Memory B cell (primary cell): ENCODE results near the gene EXT2.

Source experiments
- ATAC-seq: fragments of 150-1000 bp; cut with Tn5 transposase; 2 replicates; pipeline ENCODE4 v1.10.0; 2021; ENCODE audit warnings: low read depth, mild to moderate bottlenecking, moderate library complexity
- DNase-seq, 2 donors: peaks; one replicate each; pipeline ENCODE4 v3.0.0; 2022; ENCODE audit warnings: low spot score in 2 of 2
- H3K27ac Mint-ChIP-seq: one replicate; pipeline ENCODE4 v1.8.0; 2022; ENCODE audit warnings: mild to moderate bottlenecking, moderate library complexity, mixed read lengths
- H3K27me3 Mint-ChIP-seq: one replicate; pipeline ENCODE4 v1.8.0; 2022; ENCODE audit warnings: mixed read lengths
- H3K36me3 Mint-ChIP-seq: one replicate; pipeline ENCODE4 v1.8.0; 2022; ENCODE audit warnings: mild to moderate bottlenecking, mixed read lengths
- H3K4me1 Mint-ChIP-seq: one replicate; pipeline ENCODE4 v1.8.0; 2022; ENCODE audit warnings: mixed read lengths
- H3K4me3 Mint-ChIP-seq: one replicate; pipeline ENCODE4 v1.8.0; 2022; ENCODE audit warnings: mild to moderate bottlenecking, moderate library complexity, mixed read lengths
- H3K9me3 Mint-ChIP-seq: one replicate; pipeline ENCODE4 v1.8.0; 2022; ENCODE audit warnings: mixed read lengths

The EXT2 gene

DNA sequence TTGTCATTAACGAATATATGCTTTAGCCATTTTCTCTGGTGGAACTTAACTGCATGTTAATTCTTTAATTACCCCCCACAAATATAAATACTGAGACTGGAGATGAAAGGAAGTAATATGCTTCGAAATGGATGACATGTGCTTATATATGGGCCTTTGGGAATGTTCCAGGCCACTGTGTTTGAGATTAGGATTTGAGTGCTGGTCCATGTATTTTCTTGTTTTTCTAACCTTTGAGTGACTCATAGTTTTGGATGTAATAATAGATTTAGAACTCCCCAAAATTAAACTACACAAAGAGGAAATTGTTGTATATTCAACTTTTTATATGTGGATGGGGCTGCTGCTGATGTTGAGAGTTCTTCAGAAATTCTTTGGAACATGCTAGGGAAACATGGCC, 54.2 kb downstream of the EXT2 start:
- no peak for ATAC-seq
- Mint-ChIP-seq H3K9me3 (peaks cover 1% of the 10 kb centered on the region), H3K4me3 (no peak overlapping the region), H3K27me3 (no peaks in the 10 kb centered on the region), H3K4me1 (no peaks in the 10 kb centered on the region), H3K27ac (no peak overlapping the region), H3K36me3 (peaks cover 49% of the 10 kb centered on the region)
- DNase-seq = no peak

DNA sequence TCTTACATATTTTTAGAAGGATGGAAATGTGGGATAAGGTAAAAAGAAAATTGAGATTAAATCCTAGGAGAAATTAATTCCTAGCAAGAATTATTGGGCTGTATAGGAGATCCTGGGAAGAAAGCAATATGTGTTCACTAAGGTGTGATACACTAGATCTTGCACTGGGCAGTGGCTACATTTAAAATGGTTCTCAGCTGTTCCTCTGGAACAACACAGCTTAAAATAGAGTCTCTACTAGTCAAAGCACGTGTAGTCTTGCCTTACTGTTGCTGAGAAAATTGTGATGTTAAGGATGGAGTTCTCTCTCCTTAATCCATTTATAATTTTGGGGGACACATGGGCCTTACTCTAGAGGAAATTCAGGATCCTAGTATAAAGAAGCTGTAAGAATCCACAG, 54.9 kb downstream of the EXT2 start:
- DNase-seq (no peak), ATAC-seq (no peak)
- Mint-ChIP-seq H3K4me1 (no peaks in the 10 kb centered on the region), H3K27ac (no peak overlapping the region), H3K4me3 (no peak overlapping the region), H3K36me3 (peaks cover 51% of the 10 kb centered on the region), H3K9me3 (peaks cover 1% of the 10 kb centered on the region), H3K27me3 (no peaks in the 10 kb centered on the region)

- H3K4me3 Mint-ChIP-seq = no peak overlapping the region
- ATAC-seq = no peak
- peaks cover 1% of the 10 kb centered on the region for H3K9me3 Mint-ChIP-seq
- H3K36me3 Mint-ChIP-seq = peaks cover 38% of the 10 kb centered on the region
- no peaks in the 10 kb centered on the region for H3K27me3 Mint-ChIP-seq
- no peak overlapping the region for H3K27ac Mint-ChIP-seq
- DNase-seq = no peak
- peaks cover 11% of the 10 kb centered on the region for H3K4me1 Mint-ChIP-seq
Observed at GRCh38 chr11:44157019-44157418, 61.5 kb downstream of the EXT2 start.

DNA sequence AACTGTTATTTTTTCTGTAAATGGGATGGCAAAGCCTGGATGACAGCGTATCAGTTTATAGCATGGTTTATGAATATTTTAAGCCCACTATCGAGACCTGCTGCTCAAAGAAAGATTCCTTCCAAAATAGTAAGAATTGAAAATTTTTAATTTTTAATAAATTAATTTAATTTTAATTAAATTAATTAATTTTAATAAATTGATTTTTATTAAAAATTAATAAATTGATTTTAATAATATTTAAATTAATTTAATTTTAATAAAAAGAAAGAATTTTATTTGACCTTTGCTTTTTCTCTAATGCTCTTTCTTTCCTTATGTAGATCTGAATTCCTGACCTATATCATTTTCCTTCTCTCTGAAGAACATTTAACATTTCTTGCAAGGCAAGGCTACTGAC, 62.9 kb downstream of the EXT2 start:
- Mint-ChIP-seq H3K4me1 (peaks cover 14% of the 10 kb centered on the region), H3K27me3 (no peaks in the 10 kb centered on the region), H3K4me3 (no peak overlapping the region), H3K9me3 (peaks cover 1% of the 10 kb centered on the region), H3K27ac (no peak overlapping the region), H3K36me3 (peaks cover 32% of the 10 kb centered on the region)
- DNase-seq (no peak), ATAC-seq (no peak)

DNA sequence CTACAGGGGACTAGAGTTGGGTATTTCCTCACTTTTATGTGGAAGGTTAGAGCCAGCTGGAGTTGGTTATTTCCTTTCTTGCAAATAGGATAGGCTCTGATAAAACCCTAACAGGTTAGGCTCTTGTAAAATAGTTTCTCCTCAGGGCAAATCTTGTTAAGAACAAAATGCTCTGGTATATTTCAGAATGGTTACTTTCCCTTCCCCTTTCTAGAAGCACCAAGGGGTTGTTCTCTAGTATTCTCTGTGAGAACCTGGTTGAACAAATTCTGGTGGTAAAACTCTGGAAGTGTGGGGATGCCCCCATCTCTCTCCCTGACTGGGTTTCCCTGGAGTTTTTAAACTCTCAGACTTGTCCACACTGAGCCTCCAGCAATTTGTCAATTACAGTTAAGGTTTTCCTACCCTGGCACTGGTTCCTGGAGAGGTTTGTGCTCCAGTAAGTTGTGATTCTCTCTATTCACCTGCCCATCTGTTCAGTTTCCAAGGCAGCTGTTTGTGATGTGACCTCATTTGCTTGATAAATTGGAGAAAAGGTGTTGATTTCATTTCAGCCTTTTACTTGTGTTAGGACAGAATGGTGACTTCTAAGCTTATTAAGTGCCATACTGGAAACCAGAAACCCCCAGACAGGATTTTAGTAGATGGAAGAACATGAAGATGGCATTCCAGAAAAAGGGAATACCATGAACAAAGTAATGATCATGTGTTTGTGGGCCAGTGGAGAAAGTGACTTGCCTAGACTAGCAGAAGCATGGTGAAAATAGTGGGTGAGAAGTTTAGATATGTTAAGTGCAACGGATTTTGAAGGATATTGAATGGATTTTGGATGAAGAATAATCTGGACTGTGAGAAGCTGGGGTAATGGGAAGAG, 64.6 kb downstream of the EXT2 start:
- H3K9me3 Mint-ChIP-seq = peaks cover 1% of the 10 kb centered on the region
- ATAC-seq (peak; percentile 26), DNase-seq (no peak)
- H3K4me1 Mint-ChIP-seq = peaks cover 14% of the 10 kb centered on the region
- H3K27ac Mint-ChIP-seq = no peak overlapping the region
- peaks cover 30% of the 10 kb centered on the region for H3K36me3 Mint-ChIP-seq
- H3K27me3 Mint-ChIP-seq = no peaks in the 10 kb centered on the region
- H3K4me3 Mint-ChIP-seq = no peak overlapping the region

GRCh38 chr11:44162004-44162403, 66.5 kb downstream of the EXT2 start:
- Mint-ChIP-seq H3K36me3 (peaks cover 19% of the 10 kb centered on the region), H3K4me3 (no peak overlapping the region), H3K4me1 (peaks cover 14% of the 10 kb centered on the region), H3K27ac (no peak overlapping the region), H3K27me3 (no peaks in the 10 kb centered on the region), H3K9me3 (peaks cover 1% of the 10 kb centered on the region)
- DNase-seq = no peak
- no peak for ATAC-seq

- Mint-ChIP-seq H3K36me3 (peaks cover 18% of the 10 kb centered on the region), H3K27ac (no peak overlapping the region), H3K9me3 (peaks cover under 1% of the 10 kb centered on the region), H3K27me3 (no peaks in the 10 kb centered on the region), H3K4me3 (no peak overlapping the region), H3K4me1 (peaks cover 14% of the 10 kb centered on the region)
- DNase-seq (no peak), ATAC-seq (no peak)
Observed at GRCh38 chr11:44162662-44163061, 67.2 kb downstream of the EXT2 start.

DNA sequence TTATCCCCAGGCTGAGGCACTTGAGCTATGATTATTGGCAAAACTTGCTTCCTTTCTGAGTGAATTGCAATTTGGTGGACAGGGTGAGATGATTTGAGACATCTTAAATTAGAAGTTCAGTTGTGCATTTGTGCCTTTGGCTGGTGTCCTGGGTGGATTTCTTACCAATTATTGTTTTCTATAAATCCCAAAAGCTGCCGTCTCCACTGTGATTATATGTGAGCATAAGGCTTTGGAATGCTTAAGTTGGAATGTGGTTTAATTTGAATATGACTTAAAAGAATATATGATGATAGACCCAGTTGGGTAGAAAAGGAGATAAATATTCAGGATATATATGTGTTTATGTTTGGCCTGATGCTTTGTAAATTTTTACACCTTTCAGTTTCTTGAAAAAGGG, 70.0 kb downstream of the EXT2 start:
- DNase-seq = no peak
- H3K4me3 Mint-ChIP-seq = no peak overlapping the region
- peaks cover 8% of the 10 kb centered on the region for H3K4me1 Mint-ChIP-seq
- peaks cover 7% of the 10 kb centered on the region for H3K36me3 Mint-ChIP-seq
- H3K27me3 Mint-ChIP-seq = no peaks in the 10 kb centered on the region
- no peaks in the 10 kb centered on the region for H3K9me3 Mint-ChIP-seq
- H3K27ac Mint-ChIP-seq = no peak overlapping the region
- no peak for ATAC-seq

- H3K27ac Mint-ChIP-seq = no peak overlapping the region
- no peak overlapping the region for H3K4me3 Mint-ChIP-seq
- H3K9me3 Mint-ChIP-seq = no peaks in the 10 kb centered on the region
- ATAC-seq (no peak), DNase-seq (no peak)
- H3K4me1 Mint-ChIP-seq = peaks cover 2% of the 10 kb centered on the region
- H3K36me3 Mint-ChIP-seq = peaks cover 13% of the 10 kb centered on the region
- no peaks in the 10 kb centered on the region for H3K27me3 Mint-ChIP-seq
Observed at GRCh38 chr11:44167046-44167445, 71.6 kb downstream of the EXT2 start.

DNA sequence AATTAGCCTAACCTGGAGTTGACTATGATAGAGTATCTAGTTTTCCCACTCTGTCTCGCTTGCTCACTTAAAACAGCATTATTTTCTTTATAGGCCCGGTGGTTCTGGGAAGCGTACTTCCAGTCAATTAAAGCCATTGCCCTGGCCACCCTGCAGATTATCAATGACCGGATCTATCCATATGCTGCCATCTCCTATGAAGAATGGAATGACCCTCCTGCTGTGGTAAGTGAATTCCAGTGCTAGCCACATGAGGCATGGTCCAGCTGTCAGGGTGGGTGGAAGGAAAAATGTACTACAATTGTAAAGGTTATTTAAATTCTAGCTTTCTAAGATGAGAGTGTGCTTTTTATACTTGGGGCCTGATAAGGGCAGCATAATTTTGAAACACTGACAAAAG, 76.0 kb downstream of the EXT2 start:
- peaks cover 3% of the 10 kb centered on the region for H3K4me1 Mint-ChIP-seq

GRCh38 chr11:44172966-44173365, 77.5 kb downstream of the EXT2 start:
- Mint-ChIP-seq H3K27me3 (no peaks in the 10 kb centered on the region), H3K27ac (no peak overlapping the region), H3K36me3 (peaks cover 30% of the 10 kb centered on the region), H3K4me1 (peaks cover 3% of the 10 kb centered on the region), H3K9me3 (no peaks in the 10 kb centered on the region), H3K4me3 (no peak overlapping the region)
- ATAC-seq (no peak), DNase-seq (no peak)

More for the DNA sequence above, 76.0 kb downstream of the EXT2 start:
- H3K9me3 Mint-ChIP-seq = no peaks in the 10 kb centered on the region
- DNase-seq (no peak), ATAC-seq (no peak)
- no peaks in the 10 kb centered on the region for H3K27me3 Mint-ChIP-seq
- H3K4me3 Mint-ChIP-seq = no peak overlapping the region
- H3K27ac Mint-ChIP-seq = no peak overlapping the region
- H3K36me3 Mint-ChIP-seq = peaks cover 30% of the 10 kb centered on the region

GRCh38 chr11:44174842-44175241, 79.4 kb downstream of the EXT2 start:
- H3K4me3 Mint-ChIP-seq = no peak overlapping the region
- no peak for DNase-seq
- peaks cover 30% of the 10 kb centered on the region for H3K36me3 Mint-ChIP-seq
- H3K27me3 Mint-ChIP-seq = no peaks in the 10 kb centered on the region
- no peak overlapping the region for H3K27ac Mint-ChIP-seq
- no peaks in the 10 kb centered on the region for H3K9me3 Mint-ChIP-seq
- peaks cover 3% of the 10 kb centered on the region for H3K4me1 Mint-ChIP-seq
- ATAC-seq = no peak

DNA sequence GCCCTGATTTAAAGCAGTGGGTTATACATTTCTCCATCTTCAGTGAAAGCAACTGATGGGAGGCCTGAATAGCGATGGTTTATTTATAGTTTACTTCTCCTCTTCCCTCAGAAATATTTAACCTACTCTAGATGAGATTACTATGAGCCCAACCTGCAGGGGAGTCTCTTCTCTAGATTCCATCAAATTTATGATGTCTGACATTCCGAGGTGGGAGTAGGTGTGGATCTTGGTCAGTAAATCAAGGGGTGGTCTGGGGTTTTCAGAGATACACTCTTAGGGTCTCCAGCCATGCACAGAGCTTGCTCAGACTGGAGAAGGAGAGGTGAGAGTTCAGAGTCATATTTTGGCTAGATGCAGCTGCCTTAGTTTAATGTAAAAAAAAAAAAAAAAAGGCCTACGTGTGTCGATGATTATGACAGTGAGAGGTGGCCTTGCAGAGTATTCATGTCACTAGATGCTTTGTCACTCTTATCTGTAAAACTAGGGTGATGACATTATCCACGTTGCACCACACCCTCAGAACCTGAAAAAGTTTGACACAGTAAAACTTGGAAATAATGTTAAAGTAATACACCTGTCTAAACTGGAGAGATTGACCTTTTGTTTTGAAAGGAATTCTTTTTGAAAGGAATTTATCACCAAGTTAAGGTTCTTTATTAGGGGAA, 81.2 kb downstream of the EXT2 start:
- DNase-seq (no peak), ATAC-seq (no peak)
- no peaks in the 10 kb centered on the region for H3K27me3 Mint-ChIP-seq
- no peak overlapping the region for H3K4me3 Mint-ChIP-seq
- no peaks in the 10 kb centered on the region for H3K9me3 Mint-ChIP-seq
- H3K36me3 Mint-ChIP-seq = peaks cover 33% of the 10 kb centered on the region
- no peak overlapping the region for H3K27ac Mint-ChIP-seq
- peaks cover 3% of the 10 kb centered on the region for H3K4me1 Mint-ChIP-seq

- no peaks in the 10 kb centered on the region for H3K27me3 Mint-ChIP-seq
- H3K27ac Mint-ChIP-seq = no peak overlapping the region
- no peaks in the 10 kb centered on the region for H3K9me3 Mint-ChIP-seq
- DNase-seq (no peak), ATAC-seq (no peak)
- peaks cover 27% of the 10 kb centered on the region for H3K36me3 Mint-ChIP-seq
- H3K4me3 Mint-ChIP-seq = no peak overlapping the region
- peaks cover 3% of the 10 kb centered on the region for H3K4me1 Mint-ChIP-seq
Observed at GRCh38 chr11:44177905-44178304, 82.4 kb downstream of the EXT2 start.
